ENCODE data around the gene RNF145.

Gene RNF145

DNA sequence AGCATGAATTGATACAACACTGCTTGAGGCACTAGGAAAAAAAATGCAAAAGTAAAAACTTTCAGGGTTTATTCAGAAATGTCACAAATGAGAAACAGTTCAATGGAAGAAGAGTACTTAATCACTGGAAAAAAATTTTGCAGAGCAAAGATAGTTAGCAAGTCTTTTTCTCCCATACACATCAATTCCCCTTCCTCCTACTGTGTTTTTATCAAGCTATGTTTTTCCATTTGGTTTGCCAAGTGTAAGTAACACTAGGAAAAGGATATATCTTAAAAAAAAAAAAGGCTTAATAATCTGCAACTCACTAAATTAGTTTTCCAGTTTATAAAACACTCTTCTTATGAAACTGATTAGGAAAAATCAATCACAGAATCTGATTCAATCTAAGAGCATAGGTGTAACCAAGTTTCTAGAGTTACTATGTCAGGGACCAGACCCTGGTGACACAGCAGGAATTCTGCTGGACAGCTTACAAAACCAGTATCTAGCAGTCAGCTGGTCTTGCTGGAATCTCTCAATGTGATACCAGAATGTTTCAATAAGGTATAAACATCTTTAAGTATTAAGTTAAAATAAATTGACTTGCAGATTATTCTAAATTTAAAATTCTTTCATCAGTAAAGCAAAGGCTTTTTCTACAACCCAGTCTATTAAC is 34.7 kb downstream of the RNF145 start:
- Histone ChIP-seq H3K36me3 (peaks cover 18% of the 10 kb centered on the region), H3K27ac (no peak overlapping the region), H3K4me3 (ENCODE audit: low read depth, low read length) (no peak overlapping the region)

GRCh38 chr5:159171274-159171673 is 38.1 kb downstream of the RNF145 start:
- no peak for DNase-seq
- Histone ChIP-seq H3K9me3 (ENCODE audit: severe bottlenecking) (no peaks in the 10 kb centered on the region), H3K27me3 (ENCODE audit: insufficient read depth, low read depth, severe bottlenecking) (no peaks in the 10 kb centered on the region), H3K36me3 (peaks cover 32% of the 10 kb centered on the region), H3K27ac (no peak overlapping the region), H3K4me3 (ENCODE audit: low read depth, low read length) (no peak overlapping the region)
- TF ChIP-seq, protein P1, sequence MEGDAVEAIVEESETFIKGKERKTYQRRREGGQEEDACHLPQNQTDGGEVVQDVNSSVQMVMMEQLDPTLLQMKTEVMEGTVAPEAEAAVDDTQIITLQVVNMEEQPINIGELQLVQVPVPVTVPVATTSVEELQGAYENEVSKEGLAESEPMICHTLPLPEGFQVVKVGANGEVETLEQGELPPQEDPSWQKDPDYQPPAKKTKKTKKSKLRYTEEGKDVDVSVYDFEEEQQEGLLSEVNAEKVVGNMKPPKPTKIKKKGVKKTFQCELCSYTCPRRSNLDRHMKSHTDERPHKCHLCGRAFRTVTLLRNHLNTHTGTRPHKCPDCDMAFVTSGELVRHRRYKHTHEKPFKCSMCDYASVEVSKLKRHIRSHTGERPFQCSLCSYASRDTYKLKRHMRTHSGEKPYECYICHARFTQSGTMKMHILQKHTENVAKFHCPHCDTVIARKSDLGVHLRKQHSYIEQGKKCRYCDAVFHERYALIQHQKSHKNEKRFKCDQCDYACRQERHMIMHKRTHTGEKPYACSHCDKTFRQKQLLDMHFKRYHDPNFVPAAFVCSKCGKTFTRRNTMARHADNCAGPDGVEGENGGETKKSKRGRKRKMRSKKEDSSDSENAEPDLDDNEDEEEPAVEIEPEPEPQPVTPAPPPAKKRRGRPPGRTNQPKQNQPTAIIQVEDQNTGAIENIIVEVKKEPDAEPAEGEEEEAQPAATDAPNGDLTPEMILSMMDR (IDR thresholded peaks at IDR 0.05; ENCODE audit: low read depth, low read length) = no peak

More for the DNA sequence above, 34.7 kb downstream of the RNF145 start:
- Histone ChIP-seq H3K9me3 (ENCODE audit: severe bottlenecking) (no peaks in the 10 kb centered on the region), H3K27me3 (ENCODE audit: insufficient read depth, low read depth, severe bottlenecking) (no peaks in the 10 kb centered on the region)
- TF ChIP-seq, protein P1 (IDR thresholded peaks at IDR 0.05; ENCODE audit: low read depth, low read length) = no peak
- no peak for DNase-seq

GRCh38 chr5:159170021-159170420 is 39.3 kb downstream of the RNF145 start:
- no peak for DNase-seq
- TF ChIP-seq, protein P1 (IDR thresholded peaks at IDR 0.05; ENCODE audit: low read depth, low read length) = no peak
- H3K9me3 ChIP-seq (ENCODE audit: severe bottlenecking) = no peaks in the 10 kb centered on the region
- no peak overlapping the region for H3K4me3 ChIP-seq (ENCODE audit: low read depth, low read length)
- H3K27me3 ChIP-seq (ENCODE audit: insufficient read depth, low read depth, severe bottlenecking) = no peaks in the 10 kb centered on the region
- H3K36me3 ChIP-seq = peaks cover 38% of the 10 kb centered on the region
- no peak overlapping the region for H3K27ac ChIP-seq

DNA sequence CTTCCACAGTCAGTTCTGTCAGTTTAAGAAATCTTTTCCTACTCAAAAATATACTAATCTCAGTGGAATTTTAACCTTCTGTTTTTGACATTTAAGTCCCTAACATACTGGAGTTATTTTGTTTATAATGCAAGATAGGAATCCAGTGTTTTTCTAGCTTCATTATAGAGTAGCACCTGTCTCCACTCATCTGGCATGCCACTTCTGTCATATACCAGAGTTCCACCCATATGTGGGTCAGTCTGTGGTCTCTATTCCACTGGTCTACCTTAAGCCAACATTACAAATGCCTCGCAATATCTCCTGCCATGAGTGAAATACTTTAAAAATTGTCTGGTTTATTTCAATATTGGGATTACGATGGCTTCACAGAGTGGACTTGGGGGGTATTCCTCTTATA is 42.9 kb downstream of the RNF145 start:
- no peak overlapping the region for H3K4me3 ChIP-seq (ENCODE audit: low read depth, low read length)
- DNase-seq = no peak
- H3K36me3 ChIP-seq = peaks cover 30% of the 10 kb centered on the region
- TF ChIP-seq, protein P1 (IDR thresholded peaks at IDR 0.05; ENCODE audit: low read depth, low read length) = no peak
- no peaks in the 10 kb centered on the region for H3K9me3 ChIP-seq (ENCODE audit: severe bottlenecking)
- H3K27ac ChIP-seq = no peak overlapping the region
- no peaks in the 10 kb centered on the region for H3K27me3 ChIP-seq (ENCODE audit: insufficient read depth, low read depth, severe bottlenecking)

DNA sequence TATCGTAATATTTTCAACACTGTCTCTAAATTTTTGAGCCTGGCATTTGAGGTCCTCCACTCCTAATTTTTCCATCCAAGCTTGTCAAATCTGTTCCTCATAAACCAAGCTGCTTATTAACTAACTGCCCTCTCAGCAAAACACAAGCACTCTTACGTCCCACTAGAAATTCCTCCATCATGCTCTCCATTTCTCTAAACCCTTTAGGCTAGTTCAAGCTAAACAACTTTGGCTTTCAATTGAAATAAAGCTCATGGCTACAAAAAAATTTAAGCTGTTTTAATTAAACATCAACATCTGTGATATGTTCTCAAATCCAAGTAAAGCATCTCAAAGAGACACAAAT is 45.7 kb downstream of the RNF145 start:
- Histone ChIP-seq H3K27me3 (ENCODE audit: insufficient read depth, low read depth, severe bottlenecking) (no peaks in the 10 kb centered on the region), H3K9me3 (ENCODE audit: severe bottlenecking) (no peaks in the 10 kb centered on the region), H3K36me3 (peaks cover 47% of the 10 kb centered on the region), H3K4me3 (ENCODE audit: low read depth, low read length) (no peak overlapping the region), H3K27ac (no peak overlapping the region)
- TF ChIP-seq, protein P1 (IDR thresholded peaks at IDR 0.05; ENCODE audit: low read depth, low read length) = no peak
- DNase-seq = no peak
